GM12872 (cell line): ENCODE data around the gene UFSP1.

Experiments used
- CTCF ChIP-seq: IDR thresholded peaks from 3 replicates; pipeline ENCODE4 v1.5.1; 2011; ENCODE audit warnings: low read depth, mild to moderate bottlenecking, low read length, moderate library complexity; ENCODE audit not compliant: insufficient read depth

UFSP1 gene

GRCh38 chr7:100867040-100867775 is 22.3 kb downstream of the UFSP1 start, which contains the start of gene TRIP6:
TRIP6 (plus strand) TSS chr7:100867387; CDS start chr7:100867498, 111 bp downstream.
- no peak for TF ChIP-seq CTCF

GRCh38 chr7:100866729-100867039 is 22.8 kb downstream of the UFSP1 start:
- no peak for TF ChIP-seq CTCF

- no peak for TF ChIP-seq CTCF
Observed at GRCh38 chr7:100865938-100866728, 23.4 kb downstream of the UFSP1 start.

GRCh38 chr7:100865372-100865911 is 24.1 kb downstream of the UFSP1 start:
- no peak for TF ChIP-seq CTCF

- TF ChIP-seq CTCF = no peak
Observed at GRCh38 chr7:100864263-100864845, 25.2 kb downstream of the UFSP1 start.

GRCh38 chr7:100863406-100863950 is 26.0 kb downstream of the UFSP1 start:
- TF ChIP-seq CTCF = no peak

GRCh38 chr7:100861616-100861985 is 27.9 kb downstream of the UFSP1 start:
- TF ChIP-seq CTCF = no peak
